Epithelial cell of proximal tubule (primary cell): ENCODE data around the gene SLC16A3. TPM values are rescaled to one million over a fixed set of nuclear protein-coding genes. Genes with fewer than 3 reads are reported as not detected.
"Not testable (repeated sequence)": the region's sequence is repeated elsewhere in the genome, so short reads cannot be mapped to it uniquely, and the experiment has no call there.

Experiments
- DNase-seq: peaks from one replicate; pipeline ENCODE4 v3.0.0-alpha.2; 2011; ENCODE audit warnings: low read depth
- H3K4me3 ChIP-seq: 2 replicates; pipeline ENCODE4 v1.5.1; 2011; ENCODE audit warnings: low read depth, mild to moderate bottlenecking, low read length
- CTCF ChIP-seq: conservative IDR thresholded peaks from 2 replicates; pipeline ENCODE4 v1.5.1; 2012; ENCODE audit warnings: low read depth, mild to moderate bottlenecking, low read length
- total RNA-seq: library from RNA; depleted of rRNA; stranded (reverse); fragments of >200 nt; gene quantifications from 2 replicates; pipeline ENCODE4 v1.2.3, GENCODE V29; 2015

Gene SLC16A3
- total RNA-seq, 1 donor from 2014 or later: 190 TPM

DNA sequence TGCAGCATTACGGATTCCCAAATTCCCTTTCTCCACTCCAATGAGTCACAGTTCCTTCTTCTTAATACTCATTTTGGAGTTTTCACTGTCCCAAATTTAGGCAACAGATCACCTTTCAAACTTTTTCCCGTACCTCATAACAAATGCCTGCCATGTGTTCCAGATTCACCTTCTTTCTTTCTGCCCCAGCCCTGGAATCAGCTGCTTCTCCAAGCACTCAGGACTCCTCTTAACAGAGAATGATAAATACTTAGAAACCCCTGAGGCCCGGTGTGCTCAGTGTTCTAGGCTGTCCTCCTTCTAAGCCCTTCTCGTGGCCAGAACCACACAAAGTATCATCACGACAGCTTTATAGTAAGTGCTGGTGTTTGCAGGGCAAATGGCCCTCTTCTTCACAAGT is 29.7 kb downstream of the SLC16A3 start:
- no peak for DNase-seq
- no peak overlapping the region for H3K4me3 ChIP-seq
- TF ChIP-seq CTCF: no peak

GRCh38 chr17:82259972-82260961 is 31.4 kb downstream of the SLC16A3 start:
- H3K4me3 ChIP-seq, DNase-seq: not testable (repeated sequence)

- H3K4me3 ChIP-seq: no peak overlapping the region
- DNase-seq: no peak
- TF ChIP-seq CTCF: no peak
Observed at GRCh38 chr17:82262344-82262743, 33.5 kb downstream of the SLC16A3 start.

GRCh38 chr17:82263641-82264040 is 34.8 kb downstream of the SLC16A3 start:
- H3K4me3 ChIP-seq: no peak overlapping the region
- DNase-seq: no peak
- TF ChIP-seq CTCF: no peak

- H3K4me3 ChIP-seq: no peak overlapping the region
- no peak for DNase-seq
- TF ChIP-seq CTCF: no peak
Observed at GRCh38 chr17:82266142-82266541, 37.3 kb downstream of the SLC16A3 start.

DNA sequence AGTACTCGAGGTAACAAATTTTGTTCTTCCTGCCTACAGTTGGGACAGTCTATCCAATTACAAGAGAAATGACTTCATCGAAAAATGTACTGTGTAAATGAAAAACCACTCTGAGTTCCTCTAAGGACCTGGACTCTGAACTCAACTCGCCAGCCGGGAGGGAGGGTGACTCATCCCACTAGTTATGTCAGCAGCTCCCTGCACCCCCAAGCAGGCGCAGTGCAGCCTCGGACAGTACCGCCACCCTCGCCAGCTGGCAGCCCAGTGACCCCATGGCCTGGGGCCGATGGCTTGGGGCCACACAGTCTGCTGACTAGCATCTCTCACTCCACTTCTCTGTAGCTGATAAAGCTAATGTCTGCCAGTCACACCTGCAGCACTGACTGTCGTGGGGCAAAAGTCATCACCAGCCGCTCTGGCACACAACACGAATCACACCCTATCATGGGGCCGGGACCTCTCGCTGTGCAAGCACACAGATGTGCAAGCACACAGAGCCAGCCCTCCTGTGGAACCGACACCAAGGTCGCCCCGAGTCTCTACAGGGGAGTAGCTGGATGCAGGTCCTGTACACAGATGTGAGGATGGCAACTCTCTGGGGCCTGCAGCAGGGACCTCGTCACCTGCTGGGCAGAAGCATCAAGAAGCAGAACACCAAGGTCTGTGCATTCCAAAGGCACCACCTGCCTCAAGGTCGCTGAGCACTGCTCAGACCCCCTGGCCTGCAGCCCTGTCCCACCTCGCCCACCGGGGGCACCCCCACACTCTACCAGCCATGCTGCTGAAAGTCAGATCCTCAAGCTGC is 38.9 kb downstream of the SLC16A3 start:
- peak; percentile 85 for DNase-seq
- peak overlapping the region; percentile 32 for H3K4me3 ChIP-seq
- no peak for TF ChIP-seq CTCF

- DNase-seq: no peak
- TF ChIP-seq CTCF: no peak
- H3K4me3 ChIP-seq: no peak overlapping the region
Observed at GRCh38 chr17:82269138-82269881, 40.5 kb downstream of the SLC16A3 start.
